A549 (cell line): ENCODE results near the gene ZNF654. TPM values are rescaled to one million over a fixed set of nuclear protein-coding genes. Genes with fewer than 3 reads are reported as not detected.

ENCODE experiments used
- ATAC-seq, 2 experiments: fragments of 200-7000 bp in 1 of 2; fragments of >200 bp in 1 of 2; cut with Nextera tagmentation in 1 of 2; cut with Tn5 transposase in 1 of 2; 3 replicates each; pipeline versions ENCODE4 v1.8.0 to v1.9.1; 2018 to 2020; ENCODE audit warnings: mild to moderate bottlenecking in 1 of 2, moderate library complexity in 1 of 2
- CTCF ChIA-PET: fragments of 300-600 bp; sonication (Branson Sonifier 250); formaldehyde crosslinking; extraction: SDS; loops from one replicate; lab custom pipeline; 2021; ENCODE audit warnings: antibody characterized with exemption, inconsistent platforms; lab: Yijun Ruan, JAX
- POLR2A ChIA-PET: fragments of 350-600 bp; formaldehyde crosslinking; extraction: SDS; loops from one replicate; lab custom pipeline; 2021; ENCODE audit warnings: antibody characterized with exemption, inconsistent platforms; lab: Yijun Ruan, JAX
- DNase-seq, 2 experiments: peaks; one replicate each; pipeline versions ENCODE4 v3.0.0 to v3.0.0-alpha.2; 2011 to 2016; ENCODE audit warnings: low read depth in 1 of 2, low spot score in 1 of 2
- FAIRE-seq: peaks from 2 replicates; lab custom pipeline; 2011; peaks lifted over from hg19 to GRCh38; lab: Jason Lieb, UNC
- H3K27ac ChIP-seq, 2 experiments: fragments of >200 bp; sonication (Bioruptor Twin); formaldehyde crosslinking; 3 replicates each; pipeline ENCODE4 v1.5.1; 2016 to 2017
- H3K4me1 ChIP-seq: fragments of >200 bp; sonication (Bioruptor Twin); formaldehyde crosslinking; 3 replicates; pipeline ENCODE4 v1.6.1; 2016
- H3K4me2 ChIP-seq: fragments of >200 bp; sonication (Bioruptor Twin); formaldehyde crosslinking; 3 replicates; pipeline ENCODE4 v1.6.1; 2016
- H3K4me3 ChIP-seq: fragments of >200 bp; sonication (Bioruptor Twin); formaldehyde crosslinking; 3 replicates; pipeline ENCODE4 v1.5.1; 2016
- H3K9me3 ChIP-seq: fragments of >200 bp; sonication (Bioruptor Twin); formaldehyde crosslinking; 3 replicates; pipeline ENCODE4 v1.6.1; 2016
- BHLHE40 ChIP-seq: IDR thresholded peaks from 2 replicates; pipeline ENCODE4 v1.6.1; 2012; ENCODE audit warnings: low read depth, low read length, inconsistent platforms
- CBX8 ChIP-seq: fragments of 200-600 bp; sonication (generic); IDR thresholded peaks from 2 replicates; pipeline ENCODE4 v1.6.1; 2016
- CHD2 ChIP-seq: fragments of 150-350 bp; IDR thresholded peaks from 2 replicates; pipeline ENCODE4 v1.6.1; 2014; ENCODE audit warnings: low read length; ENCODE audit not compliant: partially characterized antibody
- CHD4 ChIP-seq: fragments of 200-600 bp; sonication (generic); IDR thresholded peaks from 2 replicates; pipeline ENCODE4 v1.6.1; 2016; ENCODE audit warnings: antibody characterized with exemption, mild to moderate bottlenecking, borderline replicate concordance
- EHMT2 ChIP-seq: fragments of 200-600 bp; sonication (generic); IDR thresholded peaks from 2 replicates; pipeline ENCODE4 v1.6.1; 2016; ENCODE audit warnings: antibody characterized with exemption, low read depth, mild to moderate bottlenecking, moderate library complexity
- GATA3 ChIP-seq: IDR thresholded peaks from 2 replicates; pipeline ENCODE4 v1.6.1; 2012; ENCODE audit warnings: borderline replicate concordance
- HDAC2 ChIP-seq: fragments of 200-600 bp; sonication (generic); IDR thresholded peaks from 2 replicates; pipeline ENCODE4 v1.6.1; 2016
- HOXB5 ChIP-seq: fragments of 250-450 bp; sonication (Bioruptor Pico); IDR thresholded peaks from 2 replicates; pipeline ENCODE4 v1.5.0; 2020; ENCODE audit warnings: mild to moderate bottlenecking, moderate library complexity
- KDM1A ChIP-seq: fragments of 200-600 bp; sonication (generic); IDR thresholded peaks from 2 replicates; pipeline ENCODE4 v1.6.1; 2016; ENCODE audit warnings: low read depth, mild to moderate bottlenecking
- NFE2L2 ChIP-seq: fragments of 150-350 bp; conservative IDR thresholded peaks from 2 replicates; pipeline ENCODE4 v1.6.1; 2014; ENCODE audit warnings: low read length
- RARB ChIP-seq: fragments of 250-450 bp; sonication (Bioruptor Pico); IDR thresholded peaks from 2 replicates; pipeline ENCODE4 v1.8.0; 2021; ENCODE audit warnings: mild to moderate bottlenecking, moderate library complexity
- RFX5 ChIP-seq: fragments of 450-650 bp; IDR thresholded peaks from 2 replicates; pipeline ENCODE4 v1.7.1; 2014; ENCODE audit warnings: antibody characterized with exemption, mild to moderate bottlenecking, moderate library complexity
- ZNF302 ChIP-seq: fragments of 250-450 bp; sonication (Bioruptor Pico); IDR thresholded peaks from 2 replicates; pipeline ENCODE4 v1.9.0; 2021; ENCODE audit warnings: inconsistent platforms, mild to moderate bottlenecking, moderate library complexity
- WGBS: methylation state at CpG from one replicate; pipeline ENCODE4 v1.1.6; 2017; ENCODE audit errors: missing lambda C conversion rate; 5-methylcytosine and 5-hydroxymethylcytosine counted together
- polyA plus RNA-seq, 4 experiments: library from polyadenylated mRNA; depleted of rRNA in 3 of 4; stranded (reverse); fragments of >200 nt; fragmentation: RNase III in 1 of 4; extraction: RNeasy Plus Mini Kit Qiagen cat#74134 plus additional on column Dnase treatment in 1 of 4; gene quantifications; 2 replicates in 3 of 4; 3 replicates in 1 of 4; pipeline ENCODE4 v1.2.3, GENCODE V29; 2011 to 2017
- TF ChIP-seq, protein P1 (sequence below): fragments of 250-450 bp; sonication (Bioruptor Pico); IDR thresholded peaks from 2 replicates; pipeline ENCODE4 v1.5.0; 2020; ENCODE audit warnings: low read depth, mild to moderate bottlenecking, moderate library complexity
- TF ChIP-seq, protein P2 (sequence below): IDR thresholded peaks from 2 replicates; pipeline ENCODE4 v1.6.1; 2012; ENCODE audit warnings: low read depth, borderline replicate concordance
- TF ChIP-seq, protein P3 (sequence below): fragments of 450-650 bp; IDR thresholded peaks from 2 replicates; pipeline ENCODE4 v1.6.1; 2014; ENCODE audit warnings: antibody characterized with exemption
- TF ChIP-seq, protein P4 (sequence below): fragments of >200 bp; sonication (Bioruptor Twin); formaldehyde crosslinking; IDR thresholded peaks from 2 replicates; pipeline ENCODE4 v1.6.1; 2016

Gene ZNF654
- polyA plus RNA-seq, 2 of the 4 experiments (the other 2 are of a cell fraction) = 3.2 to 4.4 TPM

DNA sequence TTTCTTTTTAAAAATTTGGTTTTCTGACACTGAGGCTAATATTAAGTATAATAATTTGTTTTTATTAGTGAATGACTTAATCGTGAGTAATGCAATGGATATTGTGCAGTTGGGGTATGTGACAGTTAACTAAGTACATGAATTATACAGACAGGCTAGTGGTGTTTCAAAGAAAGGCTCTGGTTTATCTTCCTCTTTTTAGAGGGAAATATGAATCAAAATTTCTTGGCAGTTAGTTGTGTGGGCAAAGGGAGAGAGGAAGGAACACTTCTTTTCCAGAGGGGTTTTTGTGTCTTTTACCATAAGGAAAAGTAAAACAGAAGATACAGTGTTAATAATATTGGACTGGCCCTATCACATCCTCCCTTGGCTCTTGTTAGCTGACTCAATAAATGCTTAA lies 2.7 kb downstream of the ZNF654 start:
- DNase-seq = no peak
- TF ChIP-seq CBX8 = no peak
- no peak for TF ChIP-seq NFE2L2
- TF ChIP-seq ZNF302 (CRISPR knock-in tag) = no peak
- no peak for TF ChIP-seq CHD2
- TF ChIP-seq HDAC2 = no peak
- TF ChIP-seq, protein P1, sequence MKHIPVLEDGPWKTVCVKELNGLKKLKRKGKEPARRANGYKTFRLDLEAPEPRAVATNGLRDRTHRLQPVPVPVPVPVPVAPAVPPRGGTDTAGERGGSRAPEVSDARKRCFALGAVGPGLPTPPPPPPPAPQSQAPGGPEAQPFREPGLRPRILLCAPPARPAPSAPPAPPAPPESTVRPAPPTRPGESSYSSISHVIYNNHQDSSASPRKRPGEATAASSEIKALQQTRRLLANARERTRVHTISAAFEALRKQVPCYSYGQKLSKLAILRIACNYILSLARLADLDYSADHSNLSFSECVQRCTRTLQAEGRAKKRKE (CRISPR knock-in tag) = no peak
- TF ChIP-seq, protein P2, sequence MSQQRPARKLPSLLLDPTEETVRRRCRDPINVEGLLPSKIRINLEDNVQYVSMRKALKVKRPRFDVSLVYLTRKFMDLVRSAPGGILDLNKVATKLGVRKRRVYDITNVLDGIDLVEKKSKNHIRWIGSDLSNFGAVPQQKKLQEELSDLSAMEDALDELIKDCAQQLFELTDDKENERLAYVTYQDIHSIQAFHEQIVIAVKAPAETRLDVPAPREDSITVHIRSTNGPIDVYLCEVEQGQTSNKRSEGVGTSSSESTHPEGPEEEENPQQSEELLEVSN = no peak
- no peak for TF ChIP-seq KDM1A
- TF ChIP-seq CHD4 = no peak
- TF ChIP-seq, all 56 proteins: peak for 0
- no peak overlapping the region for H3K4me3 ChIP-seq
- ChIA-PET POLR2A (no interaction called here), CTCF (no interaction called here)
- peaks cover 25% of the 10 kb centered on the region for H3K4me1 ChIP-seq
- 78% methylated on average over 1 of the region's 1 CpG for WGBS
- FAIRE-seq (no peak), ATAC-seq (no peak)
- no peak overlapping the region for H3K27ac ChIP-seq
- H3K9me3 ChIP-seq = no peaks in the 10 kb centered on the region
- peak overlapping the region; percentile 85; the same call in 2 of the 3 replicates for H3K4me2 ChIP-seq

DNA sequence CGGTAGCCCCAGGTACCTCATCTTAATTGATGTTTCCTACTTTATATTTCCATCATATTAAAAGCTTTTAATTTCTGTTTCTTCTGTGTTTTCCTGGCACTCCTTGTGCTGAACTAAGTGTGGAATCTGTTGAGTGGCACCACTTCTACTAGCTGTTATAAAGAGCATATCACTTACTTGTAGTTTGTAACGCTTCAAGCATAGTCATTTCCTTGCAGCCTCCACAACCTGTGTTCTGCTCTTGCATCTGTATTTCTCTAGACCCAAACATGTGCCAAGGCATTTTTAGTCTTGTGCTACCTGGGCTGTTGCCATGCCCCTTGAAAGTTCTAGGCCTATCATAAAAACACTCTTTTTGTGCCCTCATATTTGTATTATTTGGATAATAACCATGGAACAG lies 16.0 kb downstream of the ZNF654 start:
- POLR2A ChIA-PET = no interaction called here
- ATAC-seq = no peak
- TF ChIP-seq NFE2L2 (no peak), BHLHE40 (no peak), CHD2 (no peak), GATA3 (no peak), RFX5 (no peak)
- TF ChIP-seq, protein P1 (CRISPR knock-in tag) = no peak
- TF ChIP-seq, protein P3, sequence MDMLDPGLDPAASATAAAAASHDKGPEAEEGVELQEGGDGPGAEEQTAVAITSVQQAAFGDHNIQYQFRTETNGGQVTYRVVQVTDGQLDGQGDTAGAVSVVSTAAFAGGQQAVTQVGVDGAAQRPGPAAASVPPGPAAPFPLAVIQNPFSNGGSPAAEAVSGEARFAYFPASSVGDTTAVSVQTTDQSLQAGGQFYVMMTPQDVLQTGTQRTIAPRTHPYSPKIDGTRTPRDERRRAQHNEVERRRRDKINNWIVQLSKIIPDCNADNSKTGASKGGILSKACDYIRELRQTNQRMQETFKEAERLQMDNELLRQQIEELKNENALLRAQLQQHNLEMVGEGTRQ = no peak
- TF ChIP-seq, protein P4, sequence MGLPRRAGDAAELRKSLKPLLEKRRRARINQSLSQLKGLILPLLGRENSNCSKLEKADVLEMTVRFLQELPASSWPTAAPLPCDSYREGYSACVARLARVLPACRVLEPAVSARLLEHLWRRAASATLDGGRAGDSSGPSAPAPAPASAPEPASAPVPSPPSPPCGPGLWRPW = no peak

DNA sequence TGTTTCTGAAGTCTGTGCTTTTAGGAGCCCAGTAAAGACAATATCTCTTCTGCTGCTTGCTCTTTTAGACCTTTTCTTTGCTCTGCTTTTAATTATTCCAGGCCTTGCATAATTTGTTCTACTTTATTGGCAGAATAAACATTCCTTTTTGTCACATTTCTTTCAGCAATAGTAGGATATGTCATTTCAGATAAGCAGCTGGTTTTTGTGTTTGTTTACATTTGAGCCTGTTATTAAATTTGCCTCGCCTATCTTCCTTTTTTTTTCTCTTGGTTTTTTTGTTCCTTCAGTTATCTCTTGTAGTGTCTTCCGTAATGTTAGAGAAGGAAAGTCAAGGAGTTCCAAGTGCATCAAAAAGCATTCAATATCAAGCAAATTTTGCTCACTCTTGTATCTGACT lies 16.4 kb downstream of the ZNF654 start:
- FAIRE-seq (no peak), DNase-seq (no peak), ATAC-seq (no peak)
- TF ChIP-seq HOXB5 (CRISPR knock-in tag) (no peak), KDM1A (no peak), EHMT2 (no peak), RARB (no peak)
- WGBS = 83% methylated on average over 2 of the region's 2 CpGs
- no peak overlapping the region for H3K4me2 ChIP-seq
- ChIA-PET CTCF (interaction anchor here (1.4 kb wide), 1 partner anchor 38 kb away, joined by 4 read pairs; no protein-coding TSS in a partner anchor), POLR2A (no interaction called here)
- no peaks in the 10 kb centered on the region for H3K4me1 ChIP-seq
- H3K4me3 ChIP-seq = no peak overlapping the region
- no peak overlapping the region for H3K27ac ChIP-seq
- H3K9me3 ChIP-seq = peaks cover 11% of the 10 kb centered on the region; the same call in 2 of the 3 replicates

More for the DNA sequence above, 16.0 kb downstream of the ZNF654 start:
- FAIRE-seq (no peak), DNase-seq (no peak)
- no peak overlapping the region for H3K4me3 ChIP-seq
- 95% methylated on average over 2 of the region's 2 CpGs for WGBS
- peaks cover 11% of the 10 kb centered on the region; the same call in 2 of the 3 replicates for H3K9me3 ChIP-seq
- no peak overlapping the region for H3K4me2 ChIP-seq
- no peak overlapping the region for H3K27ac ChIP-seq
- H3K4me1 ChIP-seq = no peaks in the 10 kb centered on the region
- CTCF ChIA-PET = interaction anchor here (1.4 kb wide), 1 partner anchor 38 kb away, joined by 4 read pairs; no protein-coding TSS in a partner anchor
